Epidermal melanocyte (primary cell): ENCODE measurements around the gene APBB2.

Source experiments
- DNase-seq: peaks from one replicate; pipeline ENCODE4 v3.0.0; 2011; ENCODE audit warnings: low spot score; ENCODE audit not compliant: insufficient read length

APBB2 gene

GRCh38 chr4:41214136-41214824, at the start of gene APBB2:
APBB2 (minus strand) TSS chr4:41214542; CDS start chr4:41033254, 181,288 bp downstream.
- peak; percentile 90 for DNase-seq

- no peak for DNase-seq
Measured at GRCh38 chr4:41262198-41262597, 47.9 kb upstream of the APBB2 start.

- DNase-seq = no peak
Measured at GRCh38 chr4:41260116-41260733, 45.9 kb upstream of the APBB2 start.

GRCh38 chr4:41258783-41259182, 44.4 kb upstream of the APBB2 start:
- DNase-seq = no peak

- no peak for DNase-seq
Measured at GRCh38 chr4:41257906-41258305, 43.6 kb upstream of the APBB2 start.

GRCh38 chr4:41257257-41257901, 43.0 kb upstream of the APBB2 start:
- peak; percentile 38 for DNase-seq

GRCh38 chr4:41256740-41257256, 42.5 kb upstream of the APBB2 start, which contains the start of gene UCHL1:
UCHL1 (plus strand) TSS chr4:41256928; CDS start chr4:41256977, 49 bp downstream.
- no peak for DNase-seq

GRCh38 chr4:41256131-41256739, 41.9 kb upstream of the APBB2 start:
- DNase-seq = no peak

- DNase-seq = no peak
Measured at GRCh38 chr4:41245983-41246382, 31.6 kb upstream of the APBB2 start.

- DNase-seq = no peak
Measured at GRCh38 chr4:41241919-41242318, 27.6 kb upstream of the APBB2 start.

- DNase-seq = no peak
Measured at GRCh38 chr4:41236508-41236907, 22.2 kb upstream of the APBB2 start.

GRCh38 chr4:41236032-41236431, 21.7 kb upstream of the APBB2 start:
- no peak for DNase-seq

GRCh38 chr4:41232856-41233255, 18.5 kb upstream of the APBB2 start:
- no peak for DNase-seq

GRCh38 chr4:41232406-41232805, 18.1 kb upstream of the APBB2 start:
- DNase-seq = no peak

GRCh38 chr4:41227902-41228301, 13.6 kb upstream of the APBB2 start:
- no peak for DNase-seq

- DNase-seq = no peak
Measured at GRCh38 chr4:41221850-41222645, 7.7 kb upstream of the APBB2 start.

GRCh38 chr4:41219421-41219950, 5.1 kb upstream of the APBB2 start:
- DNase-seq = no peak

GRCh38 chr4:41218703-41219102, 4.4 kb upstream of the APBB2 start:
- no peak for DNase-seq

GRCh38 chr4:41217374-41217773, 3.0 kb upstream of the APBB2 start:
- DNase-seq = no peak

GRCh38 chr4:41217020-41217333, 2.6 kb upstream of the APBB2 start:
- DNase-seq = no peak
